GM19455 (cell line): Measurements from ENCODE around the gene FBXL7.

Experiments
- ATAC-seq: cut with Tn5 transposase; IDR thresholded peaks from one replicate; pipeline ENCODE4 v1.9.1; 2021; ENCODE audit not compliant: unreplicated experiment

FBXL7 gene

DNA sequence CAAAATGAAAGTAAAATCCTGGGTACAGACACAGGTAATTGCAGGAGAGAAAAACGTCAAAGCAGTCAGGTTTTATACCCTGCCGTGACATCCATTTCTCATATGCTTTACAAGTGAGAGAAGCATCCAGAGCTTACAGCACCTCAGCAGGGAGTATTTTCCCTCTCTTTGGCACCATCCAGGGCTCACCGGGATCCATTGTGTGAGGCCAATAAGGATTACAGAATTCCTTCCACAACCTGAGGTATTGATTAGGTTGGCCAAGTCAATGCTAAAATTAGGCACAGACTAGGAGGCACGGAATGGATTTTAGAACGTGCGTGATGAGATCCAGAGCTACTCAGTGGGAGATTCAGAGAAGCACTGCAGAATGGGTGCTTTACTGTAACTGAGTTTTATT is 296.6 kb downstream of the FBXL7 start:
- no peak for ATAC-seq

DNA sequence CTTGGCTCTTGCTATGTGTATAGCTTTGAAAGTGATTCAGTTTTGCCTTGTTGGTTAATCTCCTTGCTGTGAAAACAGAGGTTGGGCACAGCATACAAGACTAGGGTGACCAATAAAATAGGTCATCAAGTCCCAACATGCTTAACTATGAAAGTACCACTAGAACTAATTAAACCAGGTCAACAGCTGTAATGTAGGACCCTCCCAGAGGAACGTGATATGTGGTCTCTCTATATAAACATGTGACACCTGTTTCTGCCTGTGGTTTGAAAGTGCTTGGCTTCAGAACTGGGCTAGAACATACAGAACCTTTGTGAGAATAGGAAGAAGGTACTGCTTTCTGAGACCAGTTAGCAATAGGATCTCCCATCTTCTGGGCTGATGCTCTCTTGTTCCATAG is 297.1 kb downstream of the FBXL7 start:
- no peak for ATAC-seq

DNA sequence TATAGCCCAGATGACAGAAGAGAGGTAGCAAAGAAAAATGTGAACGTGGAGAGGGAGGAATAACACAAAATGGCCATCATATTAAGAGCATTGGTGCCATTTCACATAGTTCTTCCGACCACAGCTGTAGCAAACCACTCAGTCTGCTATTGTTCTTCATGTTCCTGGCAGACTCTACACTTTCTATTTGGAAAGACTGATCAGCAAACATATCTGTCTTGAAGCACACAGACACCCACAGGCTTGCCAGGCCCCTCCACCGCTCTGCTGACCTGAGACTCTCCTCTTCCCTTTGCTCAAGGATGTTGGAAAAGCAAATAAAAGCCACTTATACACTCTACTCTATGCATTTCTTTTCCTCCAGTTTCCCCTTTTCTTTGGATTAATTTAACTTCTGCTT is 298.0 kb downstream of the FBXL7 start:
- ATAC-seq = no peak

DNA sequence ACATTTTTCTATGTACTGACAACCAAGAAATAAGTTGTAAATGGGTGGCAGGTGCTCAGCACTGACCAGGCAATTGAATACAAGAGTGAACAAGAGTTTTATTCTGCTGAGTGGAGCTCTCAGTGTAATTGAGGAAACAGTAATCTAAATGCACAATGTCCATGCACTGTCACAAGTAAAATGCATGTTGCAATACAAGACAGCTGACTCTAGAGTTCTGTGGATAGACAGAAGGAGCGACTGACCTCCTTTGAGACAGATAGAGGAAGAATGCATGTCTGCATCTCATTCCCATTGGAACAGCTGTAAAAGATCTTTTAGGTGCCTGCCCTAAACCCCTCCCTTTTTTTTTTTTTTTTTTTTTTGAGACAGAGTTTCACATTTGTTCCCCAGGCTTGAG is 299.0 kb downstream of the FBXL7 start:
- ATAC-seq = no peak

DNA sequence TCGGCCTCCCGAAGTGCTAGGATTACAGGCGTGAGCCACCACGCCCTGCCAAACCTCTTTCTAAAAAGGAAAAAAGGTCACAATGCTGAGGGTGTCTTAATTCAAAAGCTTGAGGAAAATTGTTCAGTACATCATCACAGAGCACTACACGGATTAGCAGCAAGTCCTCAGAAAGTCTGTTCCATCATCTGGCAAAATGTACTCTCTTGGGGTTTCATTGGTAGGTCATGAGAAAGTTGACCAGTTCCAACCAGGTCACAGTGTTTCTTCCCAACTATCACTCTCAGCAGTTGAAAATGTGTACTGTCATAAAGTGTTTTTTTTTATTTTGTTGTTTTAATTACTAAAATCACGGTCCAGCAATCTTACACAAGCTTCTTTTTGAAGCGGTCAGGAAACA is 299.6 kb downstream of the FBXL7 start:
- no peak for ATAC-seq

DNA sequence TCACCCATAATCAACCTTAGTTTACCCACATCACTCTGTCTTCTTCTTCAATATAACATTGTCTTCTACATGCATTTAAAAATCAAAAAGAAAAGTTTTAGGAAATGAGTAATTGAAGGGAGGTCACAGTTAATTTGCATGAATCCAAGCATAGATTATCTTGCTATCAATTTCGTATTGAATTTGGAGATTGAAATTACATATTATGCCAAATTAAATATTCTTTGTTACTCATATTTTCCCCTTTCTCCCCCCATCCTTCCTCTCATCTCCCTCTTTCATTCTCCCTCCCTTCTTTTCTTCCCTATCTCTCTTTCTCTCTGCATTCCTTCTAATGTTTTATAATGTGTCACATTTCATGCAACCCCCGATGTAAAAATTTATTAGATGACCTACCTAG is 303.3 kb downstream of the FBXL7 start:
- no peak for ATAC-seq

DNA sequence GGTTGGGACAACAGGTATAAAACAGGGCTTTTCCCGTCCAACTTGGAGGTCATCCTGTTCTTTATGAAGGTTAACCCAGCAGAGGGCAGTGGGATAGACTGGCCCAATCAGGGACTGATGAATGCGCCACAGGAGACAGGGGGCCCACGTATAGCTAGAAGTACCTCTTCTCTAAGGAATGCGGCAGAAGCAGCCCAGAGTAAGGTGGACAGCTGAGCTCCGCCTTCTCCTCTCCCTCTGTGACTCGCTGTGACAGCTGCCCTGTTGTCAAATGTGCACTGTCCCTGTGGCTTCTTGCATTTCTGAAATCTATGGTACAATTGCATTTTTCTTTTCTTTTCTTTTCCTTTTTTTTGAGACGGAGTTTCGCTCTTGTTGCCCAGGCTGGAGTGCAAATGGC is 306.6 kb downstream of the FBXL7 start:
- no peak for ATAC-seq

DNA sequence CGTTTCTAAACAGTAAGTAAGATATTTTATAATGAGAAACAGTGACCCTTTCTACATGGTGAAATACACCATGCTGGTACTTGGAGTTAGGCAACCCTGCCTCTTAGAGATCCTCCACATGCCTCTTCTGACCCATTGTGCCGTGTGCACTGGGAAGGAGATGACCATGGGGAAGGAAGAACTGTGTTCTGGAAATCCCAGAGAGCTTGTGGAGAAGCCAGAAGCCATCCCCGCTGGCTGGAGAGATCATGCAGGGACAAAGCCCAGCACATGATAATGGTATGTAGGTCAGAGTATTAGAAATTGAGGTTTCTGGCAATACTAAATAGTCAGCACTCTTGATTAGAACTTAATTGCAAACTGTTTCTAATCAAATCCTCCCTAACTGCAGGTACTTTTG is 307.3 kb downstream of the FBXL7 start:
- no peak for ATAC-seq

DNA sequence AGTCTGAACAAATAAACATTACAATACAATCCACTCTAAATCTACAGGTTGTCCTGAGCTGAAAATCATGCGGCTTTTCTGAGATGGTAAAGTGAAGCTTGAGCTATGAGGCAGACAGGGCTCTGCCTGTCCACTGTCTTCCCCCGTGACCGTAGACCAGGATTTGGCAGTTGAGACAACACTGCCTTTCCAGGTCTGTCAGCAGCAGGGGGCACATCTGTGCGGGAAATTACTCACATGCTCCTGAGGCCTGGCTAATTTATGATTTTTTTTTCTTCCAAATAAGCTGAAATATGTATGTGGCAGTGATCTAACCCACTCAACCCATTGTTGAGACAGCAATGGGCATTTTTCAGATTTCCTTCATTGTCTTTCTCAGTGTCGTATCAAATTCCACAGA is 307.9 kb downstream of the FBXL7 start:
- no peak for ATAC-seq

DNA sequence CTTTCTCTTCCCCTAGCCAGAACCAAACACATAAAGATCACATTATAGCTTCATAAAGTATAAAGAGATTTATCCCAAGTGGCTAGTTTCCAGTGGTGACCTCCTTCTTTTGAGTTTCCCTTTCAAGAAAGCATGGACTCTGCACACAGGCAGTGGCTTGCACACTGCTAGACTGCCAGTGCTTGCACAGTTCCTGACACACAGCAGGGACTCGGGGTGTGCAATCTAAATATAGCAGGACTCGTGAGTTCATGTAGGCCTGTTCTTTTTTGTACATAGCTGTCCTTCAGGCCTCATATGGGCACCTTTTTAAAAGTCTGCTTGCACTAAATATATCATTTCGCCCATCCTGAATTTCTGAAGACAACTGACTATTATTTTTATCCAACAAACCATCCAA is 308.6 kb downstream of the FBXL7 start:
- ATAC-seq = no peak

DNA sequence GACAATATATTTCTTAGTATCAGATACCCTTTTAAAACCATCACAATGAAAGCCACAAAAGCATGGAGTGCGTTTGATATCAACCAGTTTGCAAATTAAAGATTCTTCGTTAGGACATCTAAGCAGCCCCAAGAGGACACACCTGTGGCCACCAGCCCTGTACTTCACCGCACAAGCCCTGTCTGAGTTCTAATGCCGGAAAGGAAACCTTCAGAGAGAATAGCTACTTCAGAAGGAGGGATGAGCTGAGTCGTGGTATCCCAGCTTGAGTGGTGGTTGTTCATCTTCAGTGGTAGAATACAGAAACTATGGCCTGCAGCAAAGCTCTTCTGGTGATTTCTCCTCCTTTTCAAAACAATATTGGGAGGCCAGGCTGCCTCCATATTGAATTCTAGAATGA is 319.6 kb downstream of the FBXL7 start:
- ATAC-seq = no peak

DNA sequence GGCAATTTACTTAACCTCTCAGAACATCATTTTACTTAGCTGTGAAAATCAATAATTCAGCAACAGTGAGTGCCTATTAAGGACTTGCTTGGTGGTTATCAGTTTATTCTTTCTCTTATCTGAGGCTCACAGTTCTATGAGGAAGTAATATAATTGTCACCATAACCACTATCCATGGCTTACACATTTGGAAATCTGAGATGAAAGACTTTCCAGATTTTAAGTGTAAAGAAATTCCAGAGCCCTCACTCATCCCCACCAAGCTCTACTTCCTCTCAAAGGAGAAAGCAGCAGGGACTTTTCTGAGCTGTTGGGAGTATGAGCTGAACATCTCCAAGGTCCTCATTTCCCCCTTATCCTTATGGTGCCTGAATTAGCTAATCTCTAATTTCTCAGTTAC is 321.5 kb downstream of the FBXL7 start:
- ATAC-seq = no peak

DNA sequence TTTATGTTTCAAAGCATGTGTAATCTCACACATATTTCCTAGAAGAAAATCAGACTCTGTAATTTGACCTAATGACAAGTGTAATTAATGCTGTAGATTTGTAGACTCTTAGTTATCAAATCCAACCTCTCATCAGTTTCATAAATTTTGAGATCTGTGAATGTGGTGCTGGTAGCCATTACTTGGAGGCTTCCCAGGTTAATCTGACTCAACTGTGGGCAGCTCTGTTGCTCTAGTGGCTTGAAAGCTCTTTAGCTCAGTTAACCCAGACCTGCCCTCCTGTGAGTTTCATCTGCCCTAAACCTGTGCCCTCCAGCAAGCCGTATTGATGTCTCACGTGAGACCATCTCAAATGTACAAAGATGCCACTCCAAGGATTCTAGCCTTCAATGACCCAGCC is 323.4 kb downstream of the FBXL7 start:
- ATAC-seq = no peak

DNA sequence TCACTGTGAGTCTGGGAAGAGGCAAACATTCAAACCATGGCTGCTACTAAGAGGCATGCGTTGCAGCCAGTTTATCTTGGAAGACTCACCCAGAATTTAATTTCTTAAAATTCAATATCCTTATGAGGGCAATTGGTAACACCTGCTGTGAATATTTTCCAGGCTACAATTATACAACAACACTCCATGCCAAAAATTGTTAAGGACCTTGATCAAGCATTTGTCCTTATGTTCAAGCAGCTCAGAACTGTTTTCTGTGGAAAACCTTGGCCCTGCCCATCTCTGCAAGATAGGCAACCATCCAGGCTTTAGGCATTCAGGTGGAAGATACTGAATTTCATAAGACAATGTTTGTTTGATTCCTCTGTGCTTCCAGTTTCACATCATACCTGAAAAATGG is 327.8 kb downstream of the FBXL7 start:
- no peak for ATAC-seq

DNA sequence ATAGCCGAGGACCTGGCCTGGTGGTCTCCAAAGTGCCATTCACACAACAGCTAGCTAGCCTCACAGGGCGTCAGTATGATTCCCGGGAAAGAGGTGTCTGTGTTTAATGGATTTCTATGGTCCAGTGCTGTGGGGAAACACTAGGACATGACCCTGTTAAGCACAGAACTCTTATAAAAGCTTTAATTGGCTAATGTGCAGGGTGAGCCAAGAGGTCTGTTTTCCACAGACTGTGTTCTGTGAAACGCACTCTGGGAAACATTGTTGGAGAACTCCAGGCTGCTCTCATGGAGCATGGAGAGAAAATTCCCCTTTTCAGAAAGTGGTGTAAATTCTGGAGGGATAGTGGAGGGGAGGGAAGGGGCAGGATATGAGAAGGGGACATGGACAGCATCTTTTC is 331.4 kb downstream of the FBXL7 start:
- no peak for ATAC-seq

DNA sequence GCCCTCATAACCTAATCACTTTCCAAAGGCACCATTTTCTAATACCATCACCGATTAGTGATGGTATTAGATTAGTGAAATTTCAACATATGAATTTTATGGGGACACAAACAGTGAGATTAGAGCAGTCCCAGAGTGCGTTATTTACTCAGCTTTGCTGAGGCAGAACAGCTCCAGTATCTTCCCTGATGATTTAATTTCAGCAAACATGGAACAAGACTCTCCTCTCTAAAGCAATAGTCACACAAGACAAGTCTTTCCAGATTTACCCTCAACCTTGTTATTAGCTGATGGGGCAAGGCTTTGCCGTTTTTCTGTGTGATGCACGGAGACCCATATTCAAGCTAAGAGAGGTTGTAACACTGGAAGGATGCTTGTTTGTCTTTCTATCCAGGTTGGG is 333.4 kb downstream of the FBXL7 start:
- no peak for ATAC-seq

DNA sequence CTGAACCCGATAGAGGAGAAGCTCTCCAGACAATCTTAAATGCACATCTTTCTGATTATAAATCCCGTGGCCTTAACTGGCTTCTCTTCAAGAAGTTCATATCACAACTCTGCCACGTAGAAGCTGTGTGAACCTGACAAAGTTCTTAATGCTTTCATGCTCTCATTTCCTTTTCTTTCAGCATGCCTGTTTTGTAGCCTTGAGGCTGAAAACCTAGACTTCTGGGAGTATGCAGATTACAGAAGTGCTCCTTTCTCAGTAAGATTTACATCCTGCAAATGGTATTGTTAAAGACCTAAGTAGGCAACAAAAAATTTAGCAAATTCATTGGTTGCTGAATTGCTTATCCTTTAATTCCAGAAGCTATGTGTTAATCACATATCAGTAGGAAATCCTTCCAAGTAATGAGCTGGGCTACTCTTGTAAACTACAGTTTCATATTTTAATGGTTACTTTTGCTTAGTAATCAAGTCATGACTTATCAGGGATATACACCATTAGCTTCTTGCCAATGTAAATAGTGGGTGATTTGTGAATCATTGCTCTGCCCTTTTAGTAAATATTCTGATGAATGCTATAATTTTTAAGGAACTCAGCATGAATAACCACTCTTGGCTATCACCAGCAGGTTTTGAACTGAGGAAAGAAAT is 334.7 kb downstream of the FBXL7 start:
- no peak for ATAC-seq

DNA sequence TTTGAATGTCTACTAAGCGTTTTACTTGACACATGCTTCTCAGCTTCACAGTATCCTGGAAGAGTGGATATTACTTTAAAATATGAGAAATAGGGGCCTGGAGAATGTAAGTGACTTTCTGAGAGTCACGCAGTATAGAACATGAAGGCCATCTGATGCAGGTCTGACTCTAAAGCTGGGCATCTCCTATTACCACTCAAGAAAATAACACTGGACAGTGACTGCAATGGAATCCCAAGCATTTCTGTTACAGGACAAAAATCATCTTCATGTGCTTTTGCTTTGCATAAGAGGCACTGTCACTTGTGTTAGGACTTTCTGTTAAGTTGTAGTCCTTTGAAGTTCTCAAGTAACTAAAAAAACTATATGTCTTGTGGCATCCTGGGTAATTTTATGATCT is 335.5 kb downstream of the FBXL7 start:
- no peak for ATAC-seq

DNA sequence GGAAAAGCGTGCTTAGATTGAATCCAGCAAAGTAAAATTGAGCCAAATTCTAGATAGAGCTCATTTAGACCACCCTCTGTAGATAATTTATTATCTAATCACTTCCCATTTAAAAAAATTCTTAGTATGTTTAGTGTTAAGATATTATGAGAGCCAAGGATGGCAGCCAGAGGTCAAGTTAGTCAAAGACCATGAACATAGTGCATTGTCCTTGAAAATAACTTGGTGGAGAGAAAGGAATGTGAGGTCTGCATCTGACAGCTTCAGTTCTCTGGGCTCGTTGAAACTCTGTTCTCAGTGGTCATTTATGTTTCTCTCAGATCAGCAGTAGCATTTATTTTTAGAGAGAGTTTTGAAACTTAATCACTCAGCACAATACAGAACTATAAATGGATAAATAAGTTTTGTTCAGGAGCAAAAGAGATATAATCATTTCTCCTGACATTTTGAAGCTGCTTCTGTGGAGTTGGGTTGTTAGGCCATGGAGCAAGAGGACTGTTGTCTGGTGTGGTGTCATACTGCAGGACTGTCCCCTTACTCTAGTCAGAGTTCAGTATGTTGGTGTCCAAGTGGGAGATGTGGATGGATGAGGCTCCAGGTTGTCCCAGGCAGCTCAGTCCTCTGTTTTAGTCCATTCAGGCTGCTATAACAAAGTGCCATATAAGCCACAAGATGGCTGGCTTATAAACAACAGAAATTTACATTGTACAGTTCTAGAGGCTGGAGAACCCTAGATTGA is 337.7 kb downstream of the FBXL7 start:
- no peak for ATAC-seq

DNA sequence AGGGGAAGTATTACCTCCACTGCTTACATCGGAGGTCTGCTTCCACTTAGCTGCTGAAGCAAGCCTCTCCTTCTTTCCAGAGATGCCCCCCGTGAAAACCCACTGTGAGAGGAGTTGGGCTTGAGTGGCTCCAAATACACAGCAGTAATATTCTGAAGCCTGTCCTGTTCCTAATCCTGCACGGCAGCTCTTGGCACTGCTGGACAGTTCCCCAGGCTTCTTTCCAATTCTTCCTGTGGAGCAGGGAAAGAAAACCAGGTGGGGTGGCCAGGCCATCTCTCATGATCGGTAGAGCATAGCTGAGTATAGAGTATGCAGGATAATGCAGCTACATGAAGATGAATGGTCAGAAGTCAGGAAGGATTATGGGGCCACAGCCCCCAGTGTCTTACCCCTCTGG is 344.3 kb downstream of the FBXL7 start:
- no peak for ATAC-seq

DNA sequence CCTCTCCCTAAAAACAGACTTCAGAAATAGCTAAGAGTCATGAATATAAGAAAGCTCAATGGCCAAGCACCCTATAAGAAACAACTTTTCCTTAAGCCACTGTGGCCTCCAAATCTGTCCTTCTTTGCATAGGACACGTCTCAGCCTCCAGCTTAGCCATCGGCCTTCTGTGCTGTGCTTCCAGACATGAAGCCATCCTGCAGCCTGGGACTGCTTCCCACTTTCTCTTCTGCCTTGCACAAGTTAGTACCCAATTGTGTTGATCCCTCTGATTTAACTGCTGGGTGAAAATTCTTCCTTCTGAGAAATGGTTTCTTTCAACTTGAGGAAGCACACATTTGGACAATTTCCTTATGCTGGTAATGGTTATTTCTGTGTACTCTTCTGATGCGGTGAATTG is 344.9 kb downstream of the FBXL7 start:
- ATAC-seq = no peak

DNA sequence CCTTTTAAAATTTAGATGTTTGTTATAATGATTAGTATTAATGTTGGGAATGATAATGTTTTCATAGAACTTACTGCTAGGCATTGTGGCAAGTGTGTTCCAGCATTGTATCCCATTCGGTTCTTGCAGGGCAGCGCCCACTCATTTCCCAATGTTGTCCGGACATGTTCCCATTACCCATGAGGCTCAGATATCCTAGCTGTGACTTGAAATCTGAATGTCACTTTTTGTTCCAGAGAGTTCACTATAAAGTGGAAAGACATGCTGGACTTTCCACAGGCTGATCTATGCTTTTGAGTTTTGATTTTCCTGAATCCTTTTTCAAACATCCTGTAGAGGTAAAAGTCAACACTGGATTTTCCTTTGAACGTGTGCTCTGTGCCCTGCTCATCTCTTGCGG is 350.6 kb downstream of the FBXL7 start:
- no peak for ATAC-seq

DNA sequence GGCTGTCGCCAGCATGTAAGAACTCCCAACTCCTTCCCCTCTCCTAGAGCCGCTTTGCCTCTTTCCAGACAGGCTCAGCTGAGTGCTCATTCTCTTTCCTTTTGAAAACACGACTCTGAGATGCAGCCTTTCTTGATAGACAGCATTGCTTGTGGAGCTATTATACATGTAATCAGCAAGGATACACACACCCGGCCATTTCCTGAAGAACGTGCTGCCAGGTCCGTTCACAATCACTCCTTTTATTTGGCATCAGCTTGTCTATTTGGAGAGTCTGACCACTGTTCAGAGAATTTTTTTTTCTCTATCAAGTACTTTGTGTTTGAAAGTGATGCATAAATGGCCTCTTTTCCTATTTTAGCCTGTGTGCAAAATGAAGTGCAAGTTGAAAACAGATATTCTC is 351.0 kb downstream of the FBXL7 start:
- ATAC-seq = no peak
